ENCODE results near the gene DRGX. TPM values are rescaled to one million over a fixed set of nuclear protein-coding genes. Genes with fewer than 3 reads are reported as not detected.
A peak's percentile ranks its signal among the peaks of the same experiment; 100 is the strongest.

Gene DRGX
- total RNA-seq, 4 donors from 2014 or later, result not detected

GRCh38 chr10:49338604-49339003 is 57.3 kb downstream of the DRGX start:
- TF ChIP-seq CTCF (IDR thresholded peaks at IDR 0.05), result no peak
- TF ChIP-seq POLR2AphosphoS5 (IDR thresholded peaks at IDR 0.05), result no peak
- TF ChIP-seq POLR2A (IDR thresholded peaks at IDR 0.05; ENCODE audit: low read depth), result no peak
- no peak for TF ChIP-seq EP300 (IDR thresholded peaks at IDR 0.05)
- intact Hi-C loops (cut with DNase I), result no loop called here

DNA sequence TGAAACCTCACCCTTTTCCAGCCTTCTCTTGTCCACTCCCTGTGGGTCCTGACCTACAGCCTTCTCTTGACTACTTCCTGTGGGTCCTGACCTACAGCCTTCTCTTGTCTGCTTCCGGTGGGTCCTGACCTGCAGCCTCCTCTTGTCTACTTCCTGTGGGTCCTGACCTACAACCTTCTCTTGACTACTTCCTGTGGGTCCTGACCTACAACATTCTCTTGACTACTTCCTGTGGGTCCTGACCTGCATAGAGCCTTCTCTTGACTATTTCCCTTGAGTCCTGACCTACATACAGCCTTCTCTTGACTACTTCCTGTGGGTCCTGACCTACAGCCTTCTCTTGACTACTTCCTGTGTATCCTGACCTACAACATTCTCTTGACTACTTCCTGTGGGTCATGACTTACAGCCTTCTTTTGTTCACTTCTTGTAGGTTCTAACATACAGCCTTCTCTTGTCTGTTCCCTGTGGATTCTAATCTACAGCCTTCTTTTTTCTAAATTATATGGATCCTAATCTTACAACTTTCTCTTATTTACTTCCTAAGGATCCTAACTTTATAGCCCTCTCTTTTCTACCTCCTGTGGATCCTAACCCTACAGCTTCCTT is 60.4 kb downstream of the DRGX start:
- Histone ChIP-seq H3K27me3 (no peaks in the 10 kb centered on the region), H3K36me3 (no peaks in the 10 kb centered on the region), H3K4me3 (no peak overlapping the region), H3K27ac (replicated peaks in 1 of 4) (no peak overlapping the region), H3K9me3 (no peaks in the 10 kb centered on the region), H3K4me1 (no peaks in the 10 kb centered on the region)
- WGBS, result 56% methylated on average over 1 of the region's 1 CpG
- intact Hi-C loops (cut with DNase I), result no loop called here
- peak; percentile 72 for DNase-seq (ENCODE audit: extremely low spot score)
- TF ChIP-seq POLR2A (IDR thresholded peaks at IDR 0.05; ENCODE audit: low read depth) (no peak), EP300 (IDR thresholded peaks at IDR 0.05) (no peak), CTCF (IDR thresholded peaks at IDR 0.05) (no peak)

More at GRCh38 chr10:49338604-49339003, 57.3 kb downstream of the DRGX start:
- no peak for DNase-seq (ENCODE audit: extremely low spot score)
- H3K9me3 ChIP-seq, result no peaks in the 10 kb centered on the region
- no peak overlapping the region for H3K27ac ChIP-seq (replicated peaks in 1 of 4)
- H3K36me3 ChIP-seq, result no peaks in the 10 kb centered on the region
- WGBS, result 56% methylated on average over 1 of the region's 1 CpG
- no peak overlapping the region for H3K4me3 ChIP-seq
- no peaks in the 10 kb centered on the region for H3K4me1 ChIP-seq
- no peaks in the 10 kb centered on the region for H3K27me3 ChIP-seq

DNA sequence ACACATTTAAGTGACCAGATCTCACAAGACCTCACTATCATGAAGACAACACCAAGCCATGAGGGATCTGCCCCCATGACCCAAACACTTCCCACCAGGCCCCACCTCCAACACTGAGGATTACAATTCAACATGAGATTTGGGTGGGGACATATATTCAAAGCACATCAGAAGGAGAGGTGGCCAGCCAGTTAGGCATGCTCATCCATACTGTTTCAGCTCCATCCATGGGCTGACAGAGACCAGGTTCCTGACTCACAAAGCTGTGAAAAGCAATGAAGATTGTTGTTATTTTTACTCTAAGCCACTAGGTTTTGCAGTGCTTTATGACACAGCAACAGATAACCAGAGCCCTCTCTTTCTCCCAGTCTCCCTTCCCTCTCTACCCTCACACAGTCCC is 60.9 kb downstream of the DRGX start:
- intact Hi-C loops (cut with DNase I), result no loop called here
- Histone ChIP-seq H3K4me3 (no peak overlapping the region), H3K9me3 (no peaks in the 10 kb centered on the region), H3K27ac (replicated peaks in 1 of 4) (no peak overlapping the region), H3K36me3 (no peaks in the 10 kb centered on the region), H3K27me3 (no peaks in the 10 kb centered on the region), H3K4me1 (no peaks in the 10 kb centered on the region)
- DNase-seq (ENCODE audit: extremely low spot score), result peak; percentile 62
- TF ChIP-seq POLR2A (IDR thresholded peaks at IDR 0.05; ENCODE audit: low read depth) (no peak), EP300 (IDR thresholded peaks at IDR 0.05) (no peak), CTCF (IDR thresholded peaks at IDR 0.05) (no peak), POLR2AphosphoS5 (IDR thresholded peaks at IDR 0.05) (no peak)

GRCh38 chr10:49333192-49333591 is 62.7 kb downstream of the DRGX start:
- Histone ChIP-seq H3K27me3 (no peaks in the 10 kb centered on the region), H3K9me3 (no peaks in the 10 kb centered on the region), H3K4me1 (no peaks in the 10 kb centered on the region), H3K27ac (replicated peaks in 1 of 4) (no peak overlapping the region), H3K4me3 (no peak overlapping the region), H3K36me3 (no peaks in the 10 kb centered on the region)
- TF ChIP-seq POLR2AphosphoS5 (IDR thresholded peaks at IDR 0.05) (no peak), CTCF (IDR thresholded peaks at IDR 0.05) (no peak), POLR2A (IDR thresholded peaks at IDR 0.05; ENCODE audit: low read depth) (no peak), EP300 (IDR thresholded peaks at IDR 0.05) (no peak)
- WGBS, result 91% methylated on average over 6 of the region's 6 CpGs
- intact Hi-C loops (cut with DNase I), result no loop called here
- no peak for DNase-seq (ENCODE audit: extremely low spot score)

GRCh38 chr10:49332768-49333167 is 63.1 kb downstream of the DRGX start:
- Histone ChIP-seq H3K4me1 (no peaks in the 10 kb centered on the region), H3K27me3 (no peaks in the 10 kb centered on the region), H3K9me3 (no peaks in the 10 kb centered on the region), H3K27ac (replicated peaks in 1 of 4) (no peak overlapping the region), H3K36me3 (no peaks in the 10 kb centered on the region), H3K4me3 (no peak overlapping the region)
- no peak for TF ChIP-seq CTCF (IDR thresholded peaks at IDR 0.05)
- no peak for TF ChIP-seq POLR2AphosphoS5 (IDR thresholded peaks at IDR 0.05)
- no peak for TF ChIP-seq EP300 (IDR thresholded peaks at IDR 0.05)
- no peak for TF ChIP-seq POLR2A (IDR thresholded peaks at IDR 0.05; ENCODE audit: low read depth)
- WGBS, result 95% methylated on average over 6 of the region's 6 CpGs
- intact Hi-C loops (cut with DNase I), result no loop called here
- DNase-seq (ENCODE audit: extremely low spot score), result no peak

Measured in esophagus muscularis mucosa (tissue), 4 donors.